Measurements from ENCODE around the gene RHEX.

Gene RHEX

GRCh38 chr1:206110820-206111219 lies 57.8 kb downstream of the RHEX start:
- no peak for DNase-seq (ENCODE audit: low read depth)
- H3K4me3 ChIP-seq (ENCODE audit: control insufficient read depth, low read depth, low read length), result no peak overlapping the region
- TF ChIP-seq CTCF (IDR thresholded peaks at IDR 0.05; ENCODE audit: control insufficient read depth, insufficient read depth, low read depth, low read length, missing control alignments), result no peak

GRCh38 chr1:206111271-206111927 lies 58.4 kb downstream of the RHEX start:
- DNase-seq (ENCODE audit: low read depth), result no peak
- H3K4me3 ChIP-seq (ENCODE audit: control insufficient read depth, low read depth, low read length), result no peak overlapping the region

GRCh38 chr1:206112600-206113301 lies 59.8 kb downstream of the RHEX start:
- no peak for DNase-seq (ENCODE audit: low read depth)
- H3K4me3 ChIP-seq (ENCODE audit: control insufficient read depth, low read depth, low read length), result no peak overlapping the region
- no peak for TF ChIP-seq CTCF (IDR thresholded peaks at IDR 0.05; ENCODE audit: control insufficient read depth, insufficient read depth, low read depth, low read length, missing control alignments)

More at GRCh38 chr1:206111271-206111927, 58.4 kb downstream of the RHEX start:
- TF ChIP-seq CTCF (IDR thresholded peaks at IDR 0.05; ENCODE audit: control insufficient read depth, insufficient read depth, low read depth, low read length, missing control alignments), result no peak

- H3K4me3 ChIP-seq (ENCODE audit: control insufficient read depth, low read depth, low read length), result no peak overlapping the region
- DNase-seq (ENCODE audit: low read depth), result no peak
- no peak for TF ChIP-seq CTCF (IDR thresholded peaks at IDR 0.05; ENCODE audit: control insufficient read depth, insufficient read depth, low read depth, low read length, missing control alignments)
Measured at GRCh38 chr1:206114692-206115640, 62.0 kb downstream of the RHEX start.

DNA sequence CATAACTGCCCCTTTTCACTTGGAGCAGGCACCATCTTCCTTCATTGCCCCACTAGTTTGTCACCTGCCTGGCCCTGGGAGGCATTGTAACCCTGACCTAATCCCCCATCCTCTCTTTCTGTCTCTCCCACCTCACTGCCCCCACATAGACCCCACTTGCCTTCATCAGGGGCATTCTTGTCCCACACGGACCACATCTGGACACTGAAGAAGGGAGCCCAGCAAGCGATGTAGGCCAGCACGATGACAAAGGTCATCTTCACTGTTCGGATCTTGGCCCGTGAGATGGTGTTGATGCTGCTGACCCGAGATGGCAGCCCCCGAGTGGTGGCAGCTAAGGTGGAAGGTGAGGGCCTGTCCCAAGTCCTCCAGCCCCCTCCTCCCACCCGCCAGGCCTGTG lies 62.8 kb downstream of the RHEX start:
- no peak for DNase-seq (ENCODE audit: low read depth)
- TF ChIP-seq CTCF (IDR thresholded peaks at IDR 0.05; ENCODE audit: control insufficient read depth, insufficient read depth, low read depth, low read length, missing control alignments), result no peak
- no peak overlapping the region for H3K4me3 ChIP-seq (ENCODE audit: control insufficient read depth, low read depth, low read length)

DNA sequence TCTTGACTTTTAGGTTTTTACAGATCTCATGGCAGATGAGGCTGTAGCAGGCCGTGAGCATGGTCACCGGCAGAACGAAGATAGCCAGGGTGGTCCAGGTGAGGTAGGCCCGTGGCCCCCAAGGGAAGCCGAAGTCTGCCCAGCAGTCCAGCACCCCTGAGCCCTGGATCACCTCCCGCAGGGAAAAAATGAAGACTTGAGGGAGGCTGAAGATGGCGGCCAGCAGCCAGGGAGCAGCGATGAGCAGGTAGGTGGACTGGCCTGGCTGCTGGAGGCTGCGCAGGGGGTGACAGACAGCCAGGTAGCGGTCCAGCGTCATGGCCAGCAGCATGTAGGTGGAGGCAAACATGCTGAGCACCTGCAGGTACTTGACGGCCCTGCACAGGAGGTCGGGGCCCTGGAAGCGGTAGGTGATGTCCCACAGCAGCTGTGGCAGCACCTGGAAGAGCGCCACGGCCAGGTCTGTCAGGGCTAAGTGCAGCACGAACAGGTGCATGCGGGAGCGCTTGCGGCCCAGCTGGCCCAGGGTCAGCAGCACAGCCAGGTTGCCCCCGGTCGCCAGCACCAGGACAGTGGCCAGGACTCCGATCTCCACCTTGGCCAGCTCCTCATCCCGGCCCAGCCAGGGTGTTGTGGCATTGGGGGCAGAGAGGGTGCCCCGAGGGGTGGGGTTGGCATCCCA lies 63.4 kb downstream of the RHEX start:
- H3K4me3 ChIP-seq (ENCODE audit: control insufficient read depth, low read depth, low read length), result no peak overlapping the region
- TF ChIP-seq CTCF (IDR thresholded peaks at IDR 0.05; ENCODE audit: control insufficient read depth, insufficient read depth, low read depth, low read length, missing control alignments), result no peak
- no peak for DNase-seq (ENCODE audit: low read depth)
